Left hindlimb (tissue), 1 donor: ENCODE measurements around the gene OR7C2.
"Not testable (repeated sequence)": the region's sequence is repeated elsewhere in the genome, so short reads cannot be mapped to it uniquely, and the experiment has no call there.

Source experiments
- DNase-seq: peaks from one replicate; pipeline ENCODE4 v3.0.0-alpha.2; 2018

Gene OR7C2

DNA sequence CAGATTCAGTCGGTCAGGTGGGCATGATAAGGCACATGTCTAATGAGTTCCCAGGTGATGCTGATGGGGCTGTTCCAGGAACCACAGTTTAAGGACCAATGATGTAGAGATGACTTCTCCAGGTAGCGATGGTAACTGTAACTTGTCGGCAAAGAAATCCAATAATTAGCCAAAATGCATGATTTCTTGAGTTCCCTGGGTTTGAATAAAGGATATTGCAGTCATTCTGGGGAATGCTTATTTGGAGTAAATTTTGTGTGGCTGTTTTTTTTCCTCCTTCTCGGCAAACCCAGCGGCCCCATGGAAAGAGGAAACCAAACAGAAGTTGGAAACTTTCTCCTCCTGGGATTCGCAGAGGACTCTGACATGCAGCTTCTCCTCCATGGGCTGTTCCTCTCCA is at the start of gene OR7C2:
OR7C2 (plus strand) TSS at position 301 of the 400 bp plus-strand sequence; CDS start at position 301, 0 bp downstream.
- no peak for DNase-seq

DNA sequence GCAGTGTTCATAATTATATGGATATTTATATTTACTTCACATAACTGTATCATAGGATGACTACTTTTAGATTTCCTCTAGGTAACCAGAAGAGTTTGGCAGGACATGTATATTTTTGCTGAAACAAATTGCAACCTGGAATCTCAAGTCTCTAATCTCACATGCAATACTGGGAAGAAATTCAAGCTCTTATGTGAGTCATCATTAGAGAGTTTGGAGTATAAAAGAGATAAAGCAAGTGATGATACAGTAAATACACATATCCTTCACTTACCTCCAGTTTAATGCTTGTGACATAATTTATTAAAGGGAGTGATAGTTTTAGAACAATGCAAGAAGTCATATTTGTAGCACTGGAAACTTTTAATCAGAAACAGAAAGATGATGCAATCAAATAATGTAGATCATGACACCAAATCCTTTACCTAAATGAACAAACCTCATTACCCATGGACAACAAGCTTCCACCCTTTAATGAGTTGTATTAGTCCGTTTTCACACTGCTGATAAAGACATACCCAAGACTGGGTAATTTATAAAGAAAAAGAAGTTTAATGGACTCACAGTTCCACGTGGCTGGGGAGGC is 39.5 kb upstream of the OR7C2 start:
- no peak for DNase-seq

DNA sequence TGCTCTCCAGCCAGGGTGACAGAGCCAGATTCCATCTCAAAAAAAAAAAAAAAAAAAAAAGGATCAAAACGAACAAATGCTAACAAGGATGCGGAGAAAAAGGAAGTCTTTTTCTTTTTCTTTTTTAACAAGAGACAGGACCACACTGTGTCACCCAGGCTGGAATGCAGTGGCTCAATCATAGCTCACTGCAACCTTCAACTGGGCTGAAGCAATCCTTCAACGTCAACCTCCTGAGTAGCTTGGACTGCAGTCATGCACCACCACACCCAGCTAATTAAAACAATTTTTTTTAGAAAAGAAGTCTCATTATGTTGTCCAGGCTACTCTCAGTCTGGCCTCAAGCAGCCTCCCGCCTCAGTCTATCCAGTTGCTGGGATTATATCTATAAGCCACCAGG is 34.6 kb upstream of the OR7C2 start:
- no peak for DNase-seq

- no peak for DNase-seq
Observed at GRCh38 chr19:14915116-14915515, 26.2 kb upstream of the OR7C2 start.

GRCh38 chr19:14916848-14917247 is 24.4 kb upstream of the OR7C2 start:
- no peak for DNase-seq

- no peak for DNase-seq
Observed at GRCh38 chr19:14933506-14933905, 7.8 kb upstream of the OR7C2 start.

GRCh38 chr19:14940266-14940665 is 1.0 kb upstream of the OR7C2 start:
- DNase-seq, result no peak

GRCh38 chr19:14943601-14944000 is 2.3 kb downstream of the OR7C2 start:
- DNase-seq, result no peak

DNA sequence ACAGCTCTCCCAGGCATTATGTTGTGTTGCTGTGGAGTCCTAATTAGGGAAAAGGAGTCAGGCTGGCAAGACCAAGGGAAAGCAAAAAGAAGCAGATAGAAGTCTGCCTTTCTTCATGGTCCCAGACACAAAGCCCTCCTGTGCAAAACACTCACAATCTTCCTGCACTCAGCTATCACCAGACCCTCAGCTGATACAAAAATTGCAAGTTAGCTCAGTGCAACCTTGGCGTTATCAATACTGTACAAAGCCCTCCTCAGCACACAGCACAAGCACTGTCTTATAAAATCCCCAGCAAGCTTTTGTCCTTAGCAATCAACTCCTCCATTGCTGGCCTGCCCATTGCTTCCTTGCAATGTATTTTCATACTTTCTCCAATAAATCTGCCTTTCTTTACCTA is 3.2 kb downstream of the OR7C2 start:
- no peak for DNase-seq

GRCh38 chr19:14949413-14949812 is 8.1 kb downstream of the OR7C2 start:
- DNase-seq, result not testable (repeated sequence)

DNA sequence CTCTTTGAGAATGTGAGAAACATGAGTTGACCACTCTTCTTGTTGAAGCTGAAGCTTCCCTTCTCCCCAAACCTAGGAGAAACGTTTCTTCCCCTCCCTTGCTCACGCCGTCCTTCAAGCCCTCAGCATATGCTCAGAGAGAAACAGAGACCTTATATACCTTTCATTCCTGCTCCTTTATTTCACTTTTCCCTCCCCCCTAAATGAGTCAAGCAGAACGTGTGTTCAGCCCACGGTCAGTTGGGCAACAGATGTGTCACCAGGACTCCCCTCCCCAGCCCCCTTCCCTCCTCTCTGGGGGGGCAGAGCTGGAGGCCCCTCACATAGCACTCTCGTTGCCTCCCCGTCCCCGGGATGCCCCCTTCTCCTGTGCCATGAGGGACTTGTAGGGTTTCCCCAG is 8.6 kb downstream of the OR7C2 start:
- no peak for DNase-seq

DNA sequence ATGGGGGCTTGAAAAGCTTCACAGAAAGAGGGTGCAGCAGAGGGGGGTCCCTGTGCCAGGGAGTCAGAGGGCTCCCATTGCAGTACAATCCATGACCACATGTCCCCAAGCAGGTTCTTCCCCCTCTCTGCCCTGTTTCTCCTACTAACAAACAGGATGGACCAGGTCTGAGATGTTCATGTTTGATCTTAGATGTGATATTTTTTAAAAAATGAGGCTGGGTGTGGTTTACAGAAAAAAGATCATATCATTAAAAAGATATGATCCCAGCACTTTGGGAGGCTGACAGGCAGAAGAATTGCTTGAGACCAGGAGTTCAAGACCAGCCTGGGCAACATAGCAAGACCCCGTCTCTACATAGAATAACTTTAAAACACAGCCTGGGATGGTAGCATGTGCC is 9.1 kb downstream of the OR7C2 start:
- no peak for DNase-seq

DNA sequence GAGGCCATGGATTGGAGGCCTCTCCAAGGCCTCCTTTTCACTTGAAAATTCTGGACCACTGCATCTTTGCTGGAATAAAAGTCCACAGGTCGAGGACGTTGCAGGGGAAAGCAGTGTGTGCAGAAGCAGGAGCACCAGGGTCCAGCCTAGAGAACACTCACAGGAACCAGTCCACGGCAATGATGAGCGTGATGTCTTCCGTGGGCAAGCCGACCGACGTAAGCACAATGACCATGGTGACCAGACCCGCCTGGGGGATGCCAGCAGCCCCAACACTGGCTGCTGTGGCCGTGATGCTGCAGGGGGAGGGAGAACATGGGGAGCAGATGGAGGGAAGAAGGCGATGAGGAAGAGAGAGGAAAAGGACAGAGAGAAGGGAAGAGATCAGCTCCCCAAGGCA is 11.5 kb downstream of the OR7C2 start:
- no peak for DNase-seq

DNA sequence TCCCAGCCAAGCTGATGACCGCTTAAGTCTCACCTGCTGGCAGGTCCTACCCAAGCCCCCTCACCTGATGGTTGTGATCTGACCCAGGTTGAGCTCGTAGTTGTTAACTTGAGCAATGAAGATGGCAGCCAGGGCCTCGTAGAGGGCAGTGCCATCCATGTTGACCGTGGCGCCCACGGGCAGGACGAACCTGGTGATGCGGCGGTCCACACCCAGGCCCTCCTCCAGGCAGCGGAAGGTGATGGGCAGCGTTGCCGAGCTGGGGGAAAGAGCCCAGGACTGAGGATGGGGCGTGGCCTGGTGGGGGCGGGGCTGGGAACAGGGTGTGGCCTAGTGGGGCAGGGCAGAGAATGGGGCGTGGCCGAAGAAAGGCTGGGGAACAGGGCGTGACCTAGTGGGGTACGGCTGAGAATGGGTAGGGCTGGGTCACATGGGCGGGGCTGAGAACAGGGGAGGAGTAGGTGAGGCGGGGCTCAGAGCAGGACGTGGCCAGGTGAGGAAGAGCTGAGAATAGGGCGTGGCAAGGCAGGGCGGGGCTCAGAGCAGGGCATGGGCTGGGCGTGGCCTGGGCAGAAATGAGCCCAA is 12.9 kb downstream of the OR7C2 start:
- no peak for DNase-seq

GRCh38 chr19:14957464-14957863 is 16.2 kb downstream of the OR7C2 start:
- no peak for DNase-seq

DNA sequence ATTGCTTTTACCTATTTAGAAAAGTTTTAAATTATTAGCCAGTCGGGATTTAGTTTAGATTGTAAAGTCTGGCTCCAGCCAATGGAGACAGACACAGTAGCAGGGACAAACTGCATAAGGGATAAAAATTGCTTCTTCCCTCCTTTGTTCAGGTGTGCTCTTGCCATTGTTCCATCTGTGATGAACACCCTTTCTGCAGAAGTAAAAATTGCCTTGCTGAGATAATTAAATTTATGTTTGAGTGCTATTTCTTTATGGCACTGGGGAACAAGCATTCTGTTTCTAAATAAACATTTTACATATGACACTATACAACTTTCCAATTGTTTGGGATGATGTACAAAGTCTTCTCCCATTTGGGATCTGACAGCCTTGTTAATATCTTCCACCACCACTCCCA is 18.0 kb downstream of the OR7C2 start:
- DNase-seq, result no peak

- DNase-seq, result no peak
Observed at GRCh38 chr19:14961956-14962685, 20.8 kb downstream of the OR7C2 start.

DNA sequence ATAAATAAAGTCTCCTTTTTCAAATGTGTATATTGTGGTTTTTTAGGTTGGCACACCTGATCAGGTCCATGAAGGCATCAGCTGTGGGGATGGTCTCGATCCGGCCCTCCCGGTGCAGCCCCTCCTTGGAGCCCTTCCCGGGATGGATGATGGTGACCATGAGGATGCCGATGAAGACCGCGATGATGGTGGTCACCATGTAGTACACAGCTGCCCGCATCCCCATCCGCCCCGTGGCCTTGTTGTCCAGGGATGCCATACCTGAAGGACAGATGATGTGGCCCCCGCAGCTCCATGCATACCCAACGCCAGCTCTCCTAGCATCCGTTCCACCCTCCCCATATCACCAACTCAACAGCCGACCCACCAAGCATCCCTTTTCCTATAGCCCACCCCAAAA is 27.0 kb downstream of the OR7C2 start:
- DNase-seq, result no peak

GRCh38 chr19:14971474-14971873 is 30.2 kb downstream of the OR7C2 start:
- no peak for DNase-seq

- DNase-seq, result no peak
Observed at GRCh38 chr19:14972676-14973075, 31.4 kb downstream of the OR7C2 start.

DNA sequence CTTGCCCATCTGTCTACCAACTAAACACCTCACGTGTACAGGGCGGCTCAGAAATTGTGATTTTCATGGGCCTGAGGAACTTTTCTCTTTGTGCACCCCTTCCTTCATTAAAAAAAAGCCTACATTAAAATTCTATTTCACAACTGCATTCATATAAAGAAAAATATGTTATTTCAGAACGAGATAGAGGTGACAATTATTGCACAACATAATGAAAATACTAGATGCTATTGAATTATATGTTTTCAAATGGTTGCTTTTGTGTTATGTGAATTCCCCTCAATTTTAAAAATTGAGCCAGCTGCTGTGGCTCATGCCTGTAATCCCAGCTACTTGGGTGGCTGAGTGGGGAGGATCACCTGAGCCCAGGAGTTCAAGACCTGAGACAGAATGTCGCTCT is 33.2 kb downstream of the OR7C2 start:
- no peak for DNase-seq

DNA sequence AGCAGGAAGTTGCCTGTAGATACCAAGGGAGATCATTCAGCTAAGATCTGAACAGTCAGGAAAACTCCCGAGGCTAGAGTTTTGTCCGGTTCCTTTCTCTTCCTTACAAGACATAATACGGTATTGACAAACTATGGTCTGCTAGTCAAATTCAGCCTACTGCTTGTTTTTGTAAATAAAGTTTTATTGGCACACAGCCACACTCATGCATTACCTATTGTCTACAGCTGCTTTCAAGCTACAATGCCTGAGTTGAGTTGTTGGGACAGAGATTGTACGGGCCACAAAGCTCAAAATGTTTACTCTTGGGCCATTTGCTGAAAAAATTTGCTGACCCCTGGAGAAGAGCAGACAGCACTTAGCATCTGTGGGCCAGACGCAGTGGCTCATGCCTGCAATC is 35.8 kb downstream of the OR7C2 start:
- no peak for DNase-seq

- DNase-seq, result no peak
Observed at GRCh38 chr19:14978161-14978776, 37.0 kb downstream of the OR7C2 start.
